Prostate gland (tissue), 2 donors: ENCODE measurements around the gene ABO. TPM values are rescaled to one million over a fixed set of nuclear protein-coding genes. Genes with fewer than 3 reads are reported as not detected.

ENCODE experiments used
- DNase-seq: peaks from one replicate; pipeline ENCODE4 v3.0.0-alpha.2; 2019; ENCODE audit warnings: low spot score
- H3K27ac ChIP-seq, 2 donors: fragments of 200-600 bp; sonication (generic); 2 replicates each; pipeline ENCODE4 v1.5.1; 2017 to 2019
- H3K27me3 ChIP-seq: fragments of 200-600 bp; sonication (generic); replicated peaks from 2 replicates; pipeline ENCODE4 v1.5.1; 2019; ENCODE audit not compliant: insufficient read depth
- H3K36me3 ChIP-seq, 2 donors: fragments of 200-600 bp; sonication (generic); 1 replicate in 1 of 2; 2 replicates in 1 of 2; pipeline versions ENCODE4 v1.5.1 to v1.8.1; 2017 to 2019
- H3K4me1 ChIP-seq: fragments of 200-600 bp; sonication (generic); replicated peaks from 2 replicates; pipeline ENCODE4 v1.5.1; 2019
- H3K4me3 ChIP-seq, 2 donors: fragments of 200-600 bp; sonication (generic); 2 replicates each; pipeline ENCODE4 v1.5.1; 2017 to 2019
- H3K9me3 ChIP-seq: fragments of 200-600 bp; sonication (generic); 2 replicates; pipeline ENCODE4 v1.5.1; 2017
- CTCF ChIP-seq, 4 experiments: fragments of 200-600 bp in 2 of 4; fragments of 450-650 bp in 2 of 4; sonication (generic) in 2 of 4; IDR thresholded peaks; 1 replicate in 3 of 4; 2 replicates in 1 of 4; pipeline ENCODE4 v1.5.1; 2016 to 2019; ENCODE audit warnings: antibody characterized with exemption in 4 of 4, mild to moderate bottlenecking in 2 of 4, moderate library complexity in 2 of 4
- POLR2A ChIP-seq: fragments of 450-650 bp; IDR thresholded peaks from one replicate; pipeline ENCODE4 v1.6.1; 2016; ENCODE audit warnings: antibody characterized with exemption, mild to moderate bottlenecking
- POLR2AphosphoS5 ChIP-seq: sonication (generic); formaldehyde crosslinking; IDR thresholded peaks from one replicate; pipeline ENCODE4 v1.6.1; 2017; ENCODE audit warnings: antibody characterized with exemption
- WGBS: methylation state at CpG from one replicate; pipeline ENCODE4 v1.1.5; 2018; 5-methylcytosine and 5-hydroxymethylcytosine counted together
- intact Hi-C: fragments of 100-400 bp; cut with DNase I; formaldehyde crosslinking; loops from one replicate; pipeline ENCODE4 v1.14.2; 2022
- total RNA-seq, 2 donors: library from RNA; depleted of rRNA; stranded (reverse); fragments of >200 nt; gene quantifications; one replicate each; pipeline ENCODE4 v1.1.0, GENCODE V29; 2016

Gene ABO
- total RNA-seq, 2 donors from 2014 or later: 3.5 to 14.8 TPM

- intact Hi-C loops: no loop called here
- no peaks in the 10 kb centered on the region for H3K4me1 ChIP-seq
- no peak for DNase-seq
- 84% methylated on average over 9 of the region's 9 CpGs for WGBS
- H3K36me3 ChIP-seq: no peaks in the 10 kb centered on the region
- no peak overlapping the region for H3K27ac ChIP-seq
- no peak overlapping the region for H3K4me3 ChIP-seq
- no peaks in the 10 kb centered on the region for H3K9me3 ChIP-seq
- TF ChIP-seq CTCF (IDR thresholded peaks at IDR 0.05) (no peak), POLR2AphosphoS5 (no peak), POLR2A (no peak)
- H3K27me3 ChIP-seq: no peaks in the 10 kb centered on the region
Measured at GRCh38 chr9:133276923-133277322, 1.9 kb upstream of the ABO start.

- Histone ChIP-seq H3K27me3 (no peaks in the 10 kb centered on the region), H3K4me3 (peak overlapping the region; percentile 29 to 60), H3K9me3 (no peaks in the 10 kb centered on the region), H3K36me3 (no peaks in the 10 kb centered on the region), H3K27ac (peak overlapping the region; percentile 46 to 89), H3K4me1 (no peaks in the 10 kb centered on the region)
- intact Hi-C loops: no loop called here
- no peak for DNase-seq
- 37% methylated on average over 33 of the region's 33 CpGs for WGBS
- TF ChIP-seq POLR2AphosphoS5: no peak
- no peak for TF ChIP-seq POLR2A
- TF ChIP-seq CTCF (IDR thresholded peaks at IDR 0.05): no peak
Measured at GRCh38 chr9:133276001-133276884, 1.2 kb upstream of the ABO start.

DNA sequence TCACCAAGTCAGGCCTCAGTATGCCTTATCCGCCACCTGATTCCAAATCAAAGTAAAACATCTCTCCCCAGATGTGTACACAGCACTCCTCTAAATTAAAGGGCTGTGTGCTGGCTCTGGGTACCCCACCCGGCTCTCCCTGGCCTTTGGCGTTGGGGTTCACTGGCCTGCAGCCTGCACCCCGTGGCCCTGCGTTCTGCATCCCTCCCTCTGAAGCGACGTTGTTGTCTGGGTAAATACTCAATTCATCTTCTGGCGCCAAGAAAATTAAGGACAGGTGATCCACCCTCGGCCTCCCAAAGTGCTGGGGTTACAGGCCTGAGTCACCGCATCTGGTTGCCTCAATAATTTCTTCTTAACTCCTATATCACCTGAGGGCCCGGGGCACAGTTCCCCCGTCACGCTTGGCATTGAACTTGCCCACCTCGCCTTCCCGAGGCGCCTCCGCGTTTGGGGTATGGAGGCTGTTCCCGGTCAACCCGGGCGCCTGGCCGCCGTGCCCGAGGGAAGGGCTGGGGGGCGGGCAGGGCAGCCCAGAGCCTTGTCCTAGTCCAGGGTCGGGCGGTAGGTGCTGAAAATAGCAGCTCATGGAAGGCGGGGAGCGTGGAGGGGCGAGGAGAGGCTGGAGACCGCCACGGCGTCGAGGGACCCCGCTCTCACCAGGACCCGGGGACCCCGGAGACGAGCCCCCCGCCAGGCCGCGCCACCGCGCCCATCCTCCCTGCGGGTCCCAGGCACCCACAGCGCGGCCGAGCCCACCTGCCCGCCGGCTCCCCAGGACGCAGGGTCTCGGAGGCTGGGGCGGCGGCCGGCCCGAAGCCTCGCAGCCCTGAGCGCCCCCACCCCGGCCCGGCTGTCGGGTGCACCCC lies 531 bp downstream of the ABO start:
- 21% methylated on average over 40 of the region's 60 CpGs for WGBS
- intact Hi-C loops: no loop called here

DNA sequence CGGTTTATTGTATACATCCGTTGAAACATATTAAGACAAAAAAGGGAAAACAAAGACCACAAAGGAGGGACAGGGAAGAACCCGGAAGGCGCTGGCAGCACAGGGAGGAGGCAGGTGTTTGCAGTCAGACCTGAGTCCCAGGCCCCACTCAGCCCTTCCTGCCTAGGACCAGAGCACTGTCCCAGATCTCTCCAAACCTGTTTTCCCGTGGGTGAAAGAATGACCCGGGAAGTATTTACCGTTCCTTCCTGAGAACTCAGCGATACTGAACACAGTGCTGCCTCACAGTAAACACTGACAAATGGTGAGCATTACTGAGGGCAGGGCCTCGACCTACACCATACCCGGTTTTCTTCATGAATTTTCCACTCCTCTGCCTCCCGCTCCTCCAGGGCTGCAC lies 1.2 kb downstream of the ABO start:
- Histone ChIP-seq H3K27me3 (no peaks in the 10 kb centered on the region), H3K27ac (peak overlapping the region in 1 of 2 donors; percentile 89), H3K4me1 (no peaks in the 10 kb centered on the region), H3K36me3 (no peaks in the 10 kb centered on the region), H3K4me3 (peak overlapping the region in 1 of 2 donors; percentile 60), H3K9me3 (no peaks in the 10 kb centered on the region)
- WGBS: 52% methylated on average over 11 of the region's 11 CpGs
- no peak for TF ChIP-seq POLR2A
- TF ChIP-seq CTCF (IDR thresholded peaks at IDR 0.05): no peak
- no peak for TF ChIP-seq POLR2AphosphoS5
- DNase-seq: no peak
- intact Hi-C loops: no loop called here

More for the DNA sequence above, 531 bp downstream of the ABO start:
- H3K4me1 ChIP-seq: no peaks in the 10 kb centered on the region
- no peaks in the 10 kb centered on the region for H3K36me3 ChIP-seq
- peak overlapping the region; percentile 46 to 89 for H3K27ac ChIP-seq
- H3K9me3 ChIP-seq: no peaks in the 10 kb centered on the region
- H3K27me3 ChIP-seq: no peaks in the 10 kb centered on the region
- DNase-seq: no peak
- TF ChIP-seq CTCF (IDR thresholded peaks at IDR 0.05): no peak
- TF ChIP-seq POLR2AphosphoS5: no peak
- TF ChIP-seq POLR2A: no peak
- peak overlapping the region; percentile 29 to 60 for H3K4me3 ChIP-seq
